GM21390 (cell line): ENCODE measurements around the gene ATP6V0A1.

Experiments
- ATAC-seq: cut with Tn5 transposase; IDR thresholded peaks from one replicate; pipeline ENCODE4 v1.9.1; 2021; ENCODE audit not compliant: unreplicated experiment

The ATP6V0A1 gene

DNA sequence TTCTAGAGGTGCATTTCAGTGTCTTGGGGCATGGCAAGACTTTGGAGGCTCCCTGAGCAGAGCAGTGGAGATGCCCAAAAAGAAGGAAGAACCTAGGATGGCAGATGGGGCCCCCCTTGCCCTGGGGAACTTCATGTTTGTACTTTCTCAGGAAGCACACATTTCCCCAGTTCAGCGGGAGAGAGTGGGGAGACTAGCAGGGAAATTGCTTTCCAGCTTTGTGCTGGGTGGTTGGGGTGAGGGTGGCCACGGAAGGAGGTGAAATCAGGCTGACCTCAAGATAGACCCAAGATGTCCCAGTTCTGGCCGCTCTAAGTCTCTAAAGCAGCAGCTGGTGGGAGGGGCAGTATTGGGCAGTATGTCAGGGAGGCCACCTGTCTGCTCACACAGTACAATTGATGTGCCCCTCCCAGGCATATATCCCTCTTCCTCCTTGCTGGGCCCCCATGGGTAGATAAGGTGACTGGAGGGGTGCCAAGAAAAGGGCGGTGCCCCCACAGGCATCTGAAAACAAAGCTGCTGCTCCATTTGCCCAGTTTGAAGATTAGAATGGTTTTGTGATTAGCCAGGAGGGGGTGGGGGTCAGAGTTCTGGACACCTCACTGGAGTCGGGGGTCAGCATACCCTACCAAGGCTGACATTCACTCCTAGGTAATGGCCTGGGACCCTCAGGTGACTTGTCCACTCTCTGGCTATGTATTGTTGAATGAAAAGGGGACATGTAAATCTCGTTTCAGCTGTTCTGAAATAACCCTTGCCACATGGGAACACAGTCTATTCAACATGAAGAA lies 60.3 kb downstream of the ATP6V0A1 start:
- no peak for ATAC-seq

DNA sequence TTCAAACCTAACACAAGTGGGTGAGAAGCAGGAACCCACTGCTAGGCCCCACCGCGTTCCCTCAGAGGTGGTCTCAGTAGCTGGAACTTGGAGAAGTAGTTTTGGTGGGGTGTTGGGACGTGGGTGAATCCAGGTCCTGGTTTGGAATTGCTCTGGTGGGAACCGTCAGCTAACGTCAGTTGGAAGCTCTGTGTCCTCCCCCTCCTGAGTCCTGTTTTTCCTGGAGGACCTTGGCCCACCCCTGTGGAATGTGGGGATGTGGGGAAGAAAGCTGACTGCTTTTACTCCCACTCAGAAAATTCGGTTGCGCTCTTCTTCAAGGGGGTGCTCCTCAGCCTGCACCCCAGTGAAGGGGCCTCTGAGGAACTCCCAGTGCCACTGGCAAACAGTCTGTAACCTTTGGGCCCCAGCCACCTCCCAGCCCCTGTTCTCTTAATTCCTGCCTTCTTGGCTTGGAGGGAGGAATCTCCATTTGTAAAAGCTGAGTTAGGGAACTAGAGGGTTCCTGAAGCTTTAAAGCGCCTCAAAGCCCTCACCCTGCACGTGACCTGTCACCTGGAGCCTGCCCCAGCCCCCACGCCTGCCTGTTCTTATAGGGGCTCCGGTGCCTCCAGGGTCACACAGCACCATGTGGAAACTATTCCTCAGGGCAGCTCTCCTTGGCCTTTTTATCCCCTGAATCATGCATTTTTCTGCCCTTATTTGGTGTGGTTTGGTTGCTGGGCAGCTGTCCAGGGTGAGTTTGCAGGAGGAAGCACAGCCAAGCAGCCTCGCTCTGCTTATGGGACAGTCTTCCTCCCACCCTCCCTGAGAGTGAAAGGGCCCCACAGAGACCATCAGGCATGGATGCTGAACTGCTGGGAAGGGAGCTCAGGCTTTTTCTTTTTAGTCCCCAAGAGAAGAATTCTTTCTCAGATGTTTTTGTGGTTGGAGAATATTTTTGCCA lies 61.1 kb downstream of the ATP6V0A1 start:
- ATAC-seq, result no peak

DNA sequence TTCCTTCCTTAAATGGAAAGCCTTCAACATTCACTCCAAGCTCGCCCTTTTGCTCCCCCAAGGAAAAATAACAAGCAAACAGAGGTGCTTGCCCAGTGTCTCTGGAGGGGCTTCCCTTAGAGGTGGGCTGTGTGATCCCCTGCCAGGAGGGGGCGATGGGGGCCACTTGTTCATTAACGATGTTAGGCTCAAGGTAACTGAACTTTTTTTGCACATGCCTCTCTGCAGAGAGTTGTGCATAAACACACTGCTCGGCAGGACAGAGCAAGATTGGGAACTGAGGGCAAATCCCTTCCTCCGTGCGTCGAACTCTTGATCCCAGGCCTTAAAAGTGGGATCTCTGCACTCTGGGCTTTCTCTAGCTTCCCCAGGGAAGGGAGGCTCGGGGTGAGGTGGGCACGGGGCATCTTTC lies 61.9 kb downstream of the ATP6V0A1 start:
- no peak for ATAC-seq

DNA sequence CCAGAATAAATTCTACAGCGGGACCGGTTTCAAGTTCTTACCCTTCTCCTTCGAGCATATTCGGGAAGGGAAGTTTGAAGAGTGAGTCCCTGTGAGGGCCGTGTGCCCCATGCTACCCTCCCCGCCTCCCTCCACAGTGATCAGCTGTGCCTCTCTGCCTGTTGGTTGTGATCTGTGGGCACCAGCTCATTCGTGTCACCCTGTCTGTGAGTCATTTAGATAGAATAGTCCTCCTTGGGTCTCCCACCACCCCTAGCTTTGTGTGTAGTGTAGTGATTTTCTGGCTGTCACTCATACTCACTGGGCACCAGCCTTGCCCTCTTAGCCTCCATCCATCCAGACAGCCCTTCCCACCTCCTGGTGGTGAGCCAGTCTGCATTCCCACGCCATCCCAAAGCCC lies 62.4 kb downstream of the ATP6V0A1 start:
- no peak for ATAC-seq

DNA sequence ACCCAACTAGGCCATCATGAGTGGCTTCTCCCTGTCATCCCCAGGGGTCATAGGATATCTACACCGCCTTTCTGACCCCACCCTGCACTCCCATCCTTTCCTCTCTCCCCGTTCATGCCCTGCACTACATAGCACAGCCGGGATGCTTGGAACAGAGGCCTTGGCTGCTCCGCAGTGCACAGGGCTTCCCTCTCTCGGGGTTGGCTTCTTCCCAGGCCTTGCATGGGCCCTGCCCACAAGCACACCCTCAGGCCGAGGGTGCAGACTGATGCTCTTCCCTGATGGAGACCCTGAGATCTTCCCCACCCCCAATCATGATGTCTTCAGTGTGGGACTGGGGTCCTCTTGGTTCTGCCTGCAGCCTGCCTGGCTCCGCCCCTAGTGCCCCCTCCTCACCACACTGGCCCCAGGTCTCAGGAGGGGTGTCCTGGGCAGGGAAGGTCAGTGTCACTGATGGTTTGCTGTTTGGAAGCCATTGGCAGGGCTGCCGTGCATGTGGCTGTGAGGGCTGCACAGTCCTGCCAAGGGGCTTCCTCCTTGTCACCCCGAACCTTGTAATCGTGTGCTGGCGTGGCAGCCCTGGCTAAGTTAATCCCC lies 63.1 kb downstream of the ATP6V0A1 start:
- no peak for ATAC-seq

DNA sequence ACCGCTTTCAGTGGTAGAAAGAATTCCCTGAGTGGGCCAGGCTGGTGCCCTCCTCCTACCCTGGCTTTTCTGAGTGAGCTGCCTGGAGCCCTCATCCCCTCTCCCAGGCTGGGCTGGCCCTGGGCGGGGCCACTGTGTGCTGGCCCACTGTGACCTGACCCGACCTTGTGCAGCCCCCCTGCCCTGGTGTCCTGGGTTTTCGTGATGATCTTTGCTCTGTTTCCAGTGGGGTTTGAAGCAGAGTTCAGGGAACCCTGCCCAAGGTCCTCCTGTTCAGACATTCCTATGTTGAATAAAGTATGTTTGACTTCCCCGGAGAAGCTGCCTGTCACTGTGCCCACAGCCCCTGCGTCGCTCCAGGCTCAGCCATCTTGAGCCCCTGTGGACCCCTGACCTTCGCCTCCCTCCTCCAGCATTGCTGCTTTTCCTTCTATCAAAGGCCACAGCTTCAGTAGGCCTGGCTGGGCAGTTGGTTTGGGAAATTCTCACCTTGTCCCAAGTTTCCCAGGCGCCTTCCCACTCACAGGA lies 63.6 kb downstream of the ATP6V0A1 start:
- no peak for ATAC-seq

DNA sequence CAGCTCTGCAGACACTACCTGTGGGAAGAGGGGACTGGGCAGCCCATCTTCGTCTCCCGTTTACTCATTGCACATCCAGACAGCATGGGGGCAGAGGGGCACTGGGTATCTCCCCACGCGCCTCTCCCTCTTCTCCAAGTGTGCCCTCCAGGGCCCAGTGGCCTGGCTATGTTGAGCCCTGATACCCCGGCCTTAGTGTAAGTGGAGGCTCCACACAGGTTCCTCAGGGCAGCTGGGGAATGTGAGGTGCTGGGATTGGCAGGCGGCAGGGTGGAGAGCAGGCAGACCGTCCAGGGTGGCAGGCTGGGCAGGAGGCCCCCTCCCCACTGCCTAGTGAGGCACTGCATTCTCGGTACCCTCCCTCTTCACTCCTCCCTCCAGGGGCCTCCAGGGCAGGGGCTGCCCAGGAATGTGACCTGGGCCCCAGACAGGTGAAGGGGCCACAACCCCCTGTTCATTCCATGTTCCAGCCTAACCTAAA lies 64.2 kb downstream of the ATP6V0A1 start:
- no peak for ATAC-seq

DNA sequence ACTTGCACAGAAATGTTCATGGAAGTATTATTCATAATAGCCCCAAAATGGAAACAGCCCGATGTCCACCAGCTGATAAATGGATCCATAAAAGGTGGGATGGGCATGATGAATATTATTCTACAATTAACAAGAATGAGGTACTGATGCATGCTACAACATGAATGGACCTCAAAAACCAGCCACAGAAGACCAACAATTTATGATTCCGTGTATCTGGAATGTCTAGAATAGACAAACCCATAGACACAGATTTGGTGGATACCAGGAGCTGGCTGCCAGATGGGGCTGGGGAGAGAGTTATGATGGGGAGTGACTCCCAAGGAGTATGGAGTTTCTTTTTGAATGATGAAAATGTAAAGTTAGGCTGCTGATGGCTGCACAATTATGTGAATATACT lies 66.5 kb downstream of the ATP6V0A1 start:
- ATAC-seq, result no peak

DNA sequence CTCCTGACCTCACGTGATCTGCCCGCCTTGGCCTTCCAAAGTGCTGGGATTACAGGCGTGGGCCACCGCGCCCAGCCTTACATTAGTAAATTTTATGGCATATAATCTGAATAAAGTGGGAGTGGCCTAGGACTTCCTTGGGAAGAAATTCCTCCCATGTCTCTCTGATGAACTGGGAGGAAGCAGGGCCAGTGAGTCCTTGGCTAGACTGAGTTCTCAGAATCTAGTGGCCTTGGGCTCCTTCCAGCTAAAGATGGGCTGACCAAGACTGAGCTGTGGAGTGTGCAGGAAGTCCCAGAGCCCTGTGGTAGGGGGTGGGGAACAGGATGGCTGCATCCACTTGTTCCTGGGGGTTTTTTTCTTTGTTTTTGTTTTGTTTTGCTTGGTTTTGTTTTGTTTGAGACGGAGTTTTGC lies 67.4 kb downstream of the ATP6V0A1 start:
- ATAC-seq, result no peak

DNA sequence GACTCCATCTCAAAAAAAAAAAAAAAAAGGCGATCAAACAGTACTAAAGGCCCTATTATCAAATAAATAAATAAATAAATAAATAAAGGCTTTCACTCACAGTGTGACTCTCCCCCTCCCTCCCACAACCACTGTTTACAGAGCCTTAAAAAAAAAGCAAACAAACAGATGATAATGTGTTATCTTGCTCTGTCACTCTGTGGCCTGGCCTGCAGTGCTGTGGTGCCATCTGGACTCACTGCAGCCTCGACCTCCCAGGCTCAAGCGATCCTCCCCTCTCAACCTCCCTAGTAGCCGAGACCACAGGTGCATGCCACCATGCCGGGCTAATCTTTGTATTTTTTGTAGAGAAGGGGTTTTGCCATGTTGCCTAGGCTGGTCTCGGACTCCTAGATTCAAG lies 69.3 kb downstream of the ATP6V0A1 start:
- no peak for ATAC-seq

DNA sequence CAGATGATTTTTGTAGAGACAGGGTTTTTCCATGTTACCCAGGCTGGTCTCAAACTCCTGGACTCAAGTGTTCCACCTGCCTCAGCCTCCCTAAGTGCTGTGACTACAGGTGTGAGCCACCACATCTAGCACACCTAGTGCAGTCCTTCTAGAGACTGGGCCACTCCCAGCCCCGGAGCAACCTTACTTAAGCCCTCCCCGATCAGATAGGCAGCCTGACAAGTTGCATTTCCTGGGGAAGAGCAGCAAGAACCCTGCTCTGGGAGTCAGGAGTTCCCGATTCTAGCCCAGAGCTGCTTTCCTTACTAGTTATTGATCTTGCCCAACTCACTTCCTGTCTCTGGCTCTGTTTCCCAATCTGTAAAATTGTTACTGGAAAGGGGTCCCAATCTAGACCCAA lies 70.4 kb downstream of the ATP6V0A1 start:
- ATAC-seq, result no peak

DNA sequence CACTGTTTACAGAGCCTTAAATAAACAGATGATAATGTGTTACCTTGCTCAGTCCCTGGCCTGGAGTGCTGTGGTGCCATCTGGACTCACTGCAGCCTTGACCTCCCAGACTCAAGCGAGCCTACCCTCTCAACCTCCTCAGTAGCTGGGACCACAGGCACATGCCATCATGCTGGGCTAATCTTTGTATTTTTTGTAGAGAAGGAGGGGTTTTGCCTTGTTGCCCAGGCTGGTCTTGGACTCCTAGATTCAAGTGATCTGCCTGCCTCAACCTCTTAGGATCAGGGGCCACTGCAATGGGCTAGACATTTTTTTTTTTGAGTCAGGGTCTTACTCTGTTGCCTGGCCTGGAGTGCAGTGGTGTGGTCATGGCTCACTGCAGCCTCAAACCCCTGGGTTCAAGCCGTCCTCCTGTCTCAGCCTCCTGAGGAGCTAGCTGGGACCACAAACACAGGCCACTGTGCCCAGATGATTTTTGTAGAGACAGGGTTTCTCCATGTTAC lies 72.3 kb downstream of the ATP6V0A1 start:
- no peak for ATAC-seq

DNA sequence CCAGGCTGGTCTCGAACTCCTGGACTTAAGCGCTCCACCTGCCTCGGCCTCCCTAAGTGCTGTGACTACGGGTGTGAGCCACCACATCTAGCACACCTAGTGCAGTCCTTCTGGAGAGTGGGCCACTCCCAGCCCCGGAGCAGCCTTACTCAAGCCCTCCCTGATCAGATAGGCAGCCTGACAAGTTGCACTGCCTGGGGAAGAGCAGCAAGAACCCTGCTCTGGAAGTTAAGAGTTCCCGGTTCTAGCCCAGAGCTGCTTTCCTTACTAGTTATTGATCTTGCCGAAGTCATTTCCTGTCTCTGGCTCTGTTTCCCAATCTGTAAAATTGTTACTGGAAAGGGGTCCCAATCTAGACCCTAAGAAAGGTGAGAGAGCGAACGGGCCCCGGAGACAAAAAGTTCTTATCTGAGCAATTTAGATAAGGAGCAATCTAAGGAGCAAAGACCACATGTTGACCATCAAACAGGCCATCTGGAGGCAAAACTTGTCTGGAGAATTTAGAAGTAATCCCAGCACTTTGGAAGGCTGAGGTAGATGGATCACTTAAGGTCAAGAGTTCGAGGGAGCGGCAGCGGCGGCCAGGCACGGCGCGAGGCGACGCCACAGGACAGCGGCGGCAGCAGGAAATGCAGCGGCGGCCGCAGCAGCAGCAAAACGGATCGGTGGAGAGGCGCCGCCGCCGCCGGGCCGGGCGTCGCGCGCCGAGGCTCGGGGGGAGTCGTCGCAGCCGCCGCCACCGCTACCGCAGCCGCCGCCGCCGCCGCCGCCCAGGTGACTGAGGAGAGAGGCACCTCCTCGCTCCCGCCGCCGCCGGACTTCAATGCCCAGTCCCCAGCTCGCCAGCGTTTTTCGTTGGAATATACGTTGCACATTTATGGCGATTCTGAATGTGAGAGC lies 73.0 kb downstream of the ATP6V0A1 start:
- ATAC-seq, result no peak

DNA sequence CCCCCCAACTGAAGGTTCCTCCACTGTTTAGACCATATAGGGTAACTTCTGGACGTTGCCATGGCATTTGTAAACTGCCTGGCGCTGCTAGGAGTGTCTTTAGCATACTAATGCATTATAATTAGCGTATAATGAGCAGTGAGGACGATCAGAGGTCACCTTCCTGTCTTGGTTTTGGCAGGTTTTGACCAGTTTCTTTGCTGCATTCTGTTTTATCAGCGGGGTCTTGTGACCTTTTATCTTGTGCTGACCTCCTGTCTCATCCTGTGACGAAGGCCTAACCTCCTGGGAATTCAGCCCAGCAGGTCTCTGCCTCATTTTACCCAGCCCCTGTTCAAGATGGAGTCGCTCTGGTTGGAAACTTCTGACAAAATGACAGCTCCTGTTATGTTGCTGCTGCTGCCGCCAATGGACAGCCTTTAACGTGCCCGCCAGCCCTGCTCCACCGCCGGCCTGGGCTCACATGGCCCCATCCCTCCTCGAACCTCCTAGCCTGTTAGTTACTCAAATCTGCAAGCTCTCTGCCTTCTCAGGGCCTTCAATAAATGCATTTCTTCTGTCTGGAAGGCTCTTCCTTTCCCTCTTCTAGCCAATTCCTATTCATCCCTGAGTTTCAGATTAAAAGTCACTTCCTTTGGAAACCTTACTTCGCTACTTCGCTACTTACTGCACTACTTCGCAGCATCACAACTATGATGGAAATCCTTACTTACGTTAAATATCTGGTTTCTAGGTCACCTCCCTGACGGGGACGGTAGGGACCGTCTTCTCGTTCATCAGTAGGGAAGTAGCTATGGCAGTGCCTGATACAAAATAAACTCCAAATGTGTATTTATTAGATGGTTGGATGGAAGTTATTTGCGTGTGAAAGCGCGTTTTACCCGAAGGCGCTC lies 76.7 kb downstream of the ATP6V0A1 start:
- ATAC-seq, result no peak

DNA sequence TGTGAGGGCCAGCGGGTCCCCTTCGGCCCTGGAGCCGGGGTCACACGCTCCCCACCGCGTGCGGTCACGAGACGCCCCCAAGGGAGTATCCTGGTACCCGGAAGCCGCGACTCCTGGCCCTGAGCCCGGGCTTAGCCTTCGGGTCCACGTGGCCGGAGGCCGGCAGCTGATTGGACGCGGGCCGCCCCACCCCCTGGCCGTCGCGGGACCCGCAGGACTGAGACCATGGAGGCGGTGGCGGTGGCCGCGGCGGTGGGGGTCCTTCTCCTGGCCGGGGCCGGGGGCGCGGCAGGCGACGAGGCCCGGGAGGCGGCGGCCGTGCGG lies 77.3 kb downstream of the ATP6V0A1 start, which contains the start of gene NAGLU:
Gene NAGLU (plus strand): TSS at position 194 of the 324 bp plus-strand sequence. CDS start 32 bp downstream, at position 226.
- peak; percentile 75 for ATAC-seq

DNA sequence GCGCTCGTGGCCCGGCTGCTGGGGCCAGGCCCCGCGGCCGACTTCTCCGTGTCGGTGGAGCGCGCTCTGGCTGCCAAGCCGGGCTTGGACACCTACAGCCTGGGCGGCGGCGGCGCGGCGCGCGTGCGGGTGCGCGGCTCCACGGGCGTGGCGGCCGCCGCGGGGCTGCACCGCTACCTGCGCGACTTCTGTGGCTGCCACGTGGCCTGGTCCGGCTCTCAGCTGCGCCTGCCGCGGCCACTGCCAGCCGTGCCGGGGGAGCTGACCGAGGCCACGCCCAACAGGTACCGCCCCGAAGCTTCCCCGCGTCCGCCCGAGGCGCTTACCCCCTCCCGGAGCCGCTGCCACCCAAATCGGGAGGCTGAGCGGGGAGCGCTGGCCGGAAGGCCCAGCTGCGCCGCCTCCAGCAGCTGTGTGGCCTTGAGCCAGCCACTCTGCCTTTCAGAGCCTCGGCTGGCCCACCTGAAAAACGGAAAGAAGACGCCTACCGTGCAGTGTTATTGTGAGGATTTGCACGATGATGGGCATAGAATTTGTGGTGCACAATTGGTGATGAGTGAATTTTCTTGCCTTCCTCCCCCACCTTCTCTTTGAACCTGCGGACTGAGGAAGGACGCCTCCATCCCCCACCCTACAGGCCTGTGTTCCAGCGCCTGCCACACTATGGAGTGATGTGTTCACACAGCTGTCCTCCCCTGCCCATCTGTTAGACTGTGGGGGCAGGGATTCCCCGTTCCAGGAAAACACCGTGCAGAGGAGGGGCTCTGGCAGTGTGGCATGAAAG lies 77.9 kb downstream of the ATP6V0A1 start:
- peak; percentile 53 for ATAC-seq

DNA sequence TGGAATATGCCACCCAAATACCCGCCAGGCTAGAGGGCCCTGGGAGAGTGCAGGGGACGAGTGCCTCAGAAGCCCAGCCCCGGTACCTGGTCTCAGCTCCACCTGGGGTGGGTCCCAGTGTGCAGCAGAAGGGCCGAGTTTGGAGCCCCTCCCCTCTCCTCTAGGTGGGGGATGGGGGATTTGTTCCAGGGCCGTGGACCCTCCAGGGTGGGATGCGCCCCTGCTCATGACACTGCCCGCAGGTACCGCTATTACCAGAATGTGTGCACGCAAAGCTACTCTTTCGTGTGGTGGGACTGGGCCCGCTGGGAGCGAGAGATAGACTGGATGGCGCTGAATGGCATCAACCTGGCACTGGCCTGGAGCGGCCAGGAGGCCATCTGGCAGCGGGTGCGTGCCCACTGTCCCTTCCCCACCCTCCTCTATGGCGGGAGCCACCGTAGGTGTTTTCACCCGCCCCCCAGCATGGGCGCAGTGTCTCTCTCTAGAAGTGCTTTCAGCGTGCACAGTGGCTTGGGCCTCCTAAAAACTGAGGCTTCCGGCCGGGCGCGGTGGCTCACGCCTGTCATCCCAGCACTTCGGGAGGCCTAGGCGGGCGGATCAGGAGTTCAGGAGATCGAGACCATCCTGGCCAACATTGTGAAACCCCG lies 78.6 kb downstream of the ATP6V0A1 start:
- ATAC-seq, result no peak
